Hematopoietic multipotent progenitor cell treated with erythropoietin and hydrocortisone succinate and interleukin-3 and kit ligand, for 15 days (in vitro differentiated cells): ENCODE results near the gene GLDC.
"Not testable (repeated sequence)": the region's sequence is repeated elsewhere in the genome, so short reads cannot be mapped to it uniquely, and the experiment has no call there.

Experiments
- DNase-seq: peaks from one replicate; pipeline ENCODE4 v3.0.0-alpha.2; 2015; ENCODE audit warnings: low spot score

GLDC gene

DNA sequence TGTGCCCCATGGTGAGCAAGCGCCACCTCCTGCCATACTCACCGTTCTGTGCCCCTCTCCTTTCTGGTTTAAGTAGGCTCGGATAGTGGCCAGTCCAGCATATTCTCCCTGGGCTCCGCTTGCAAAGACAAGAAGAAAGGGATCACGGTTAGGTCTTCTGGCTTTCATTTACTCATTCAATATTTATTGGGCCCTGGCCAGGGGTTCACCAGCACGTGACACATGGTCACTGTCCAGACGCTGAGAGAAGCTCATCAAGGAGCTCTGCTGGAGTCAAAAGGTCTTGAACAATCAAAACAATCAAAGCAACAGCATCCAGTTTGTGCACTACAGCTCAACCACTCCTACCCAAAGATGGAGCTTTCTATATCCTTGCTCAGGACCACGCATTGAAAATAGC is 80.2 kb downstream of the GLDC start:
- no peak for DNase-seq

DNA sequence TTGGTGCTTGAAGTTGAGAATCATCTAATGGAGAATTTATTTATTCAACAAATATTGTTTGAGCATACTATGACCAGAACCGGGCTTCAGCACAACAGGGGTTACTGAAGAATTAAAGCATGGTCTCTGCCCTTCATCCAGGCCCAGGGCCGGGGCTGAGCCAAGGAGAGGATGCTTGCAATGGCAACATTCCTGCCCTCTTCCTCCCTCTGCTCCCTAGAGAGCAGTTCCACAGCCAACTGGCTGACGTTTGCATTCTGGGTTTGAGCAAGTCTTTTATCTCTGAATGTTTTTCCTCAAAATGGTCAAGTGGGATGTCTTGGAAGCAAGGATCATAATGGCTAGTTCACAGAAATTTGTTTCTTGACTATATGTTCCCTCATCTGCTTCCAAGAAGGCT is 80.7 kb downstream of the GLDC start:
- no peak for DNase-seq

- DNase-seq: no peak
Measured at GRCh38 chr9:6564360-6564759, 81.2 kb downstream of the GLDC start.

DNA sequence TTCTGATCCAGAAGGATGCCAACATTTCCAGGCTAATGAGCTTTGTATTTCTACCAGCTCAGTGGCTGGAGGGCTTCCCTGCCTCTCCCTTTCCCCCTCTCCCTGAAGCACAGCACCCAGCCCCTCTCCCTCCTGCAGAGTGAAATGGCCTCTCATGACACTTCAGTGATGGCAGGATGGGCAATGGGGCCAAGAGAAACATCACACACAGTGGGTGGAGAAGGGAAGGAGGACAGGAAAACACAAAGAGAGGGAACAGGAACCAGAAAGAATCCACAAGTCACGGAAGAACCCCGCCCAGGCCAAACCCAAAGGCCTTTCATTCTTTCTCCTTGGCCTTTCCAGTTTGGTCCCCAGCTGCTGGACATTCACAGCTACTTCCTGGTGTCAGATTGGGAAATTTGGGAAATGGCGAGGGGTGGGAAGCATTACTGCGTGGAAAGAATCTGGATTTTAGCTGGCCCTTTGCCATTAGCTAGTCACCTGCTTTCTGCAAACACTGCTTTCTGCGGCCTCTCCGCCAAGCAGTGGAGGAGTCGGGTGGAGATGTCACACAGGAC is 82.6 kb downstream of the GLDC start:
- DNase-seq: no peak

DNA sequence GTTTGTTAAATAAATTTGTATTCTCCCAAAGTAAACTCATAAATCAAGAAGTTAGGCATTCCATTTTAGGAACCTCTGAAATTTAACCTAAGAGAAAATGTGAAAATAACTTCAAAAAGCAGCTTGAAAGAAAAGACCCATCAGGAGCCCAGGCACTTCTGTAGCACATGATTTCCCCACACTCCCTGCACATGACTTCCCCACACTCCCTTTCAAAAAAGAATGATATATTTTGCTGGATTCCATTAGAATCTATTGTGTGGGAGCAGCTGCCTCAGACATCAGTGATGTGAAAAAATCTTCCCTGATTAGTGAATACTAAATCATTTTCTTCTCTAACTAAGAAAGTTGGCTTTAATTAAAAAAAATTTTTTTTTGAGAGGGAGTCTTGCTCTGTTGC is 83.3 kb downstream of the GLDC start:
- no peak for DNase-seq

DNA sequence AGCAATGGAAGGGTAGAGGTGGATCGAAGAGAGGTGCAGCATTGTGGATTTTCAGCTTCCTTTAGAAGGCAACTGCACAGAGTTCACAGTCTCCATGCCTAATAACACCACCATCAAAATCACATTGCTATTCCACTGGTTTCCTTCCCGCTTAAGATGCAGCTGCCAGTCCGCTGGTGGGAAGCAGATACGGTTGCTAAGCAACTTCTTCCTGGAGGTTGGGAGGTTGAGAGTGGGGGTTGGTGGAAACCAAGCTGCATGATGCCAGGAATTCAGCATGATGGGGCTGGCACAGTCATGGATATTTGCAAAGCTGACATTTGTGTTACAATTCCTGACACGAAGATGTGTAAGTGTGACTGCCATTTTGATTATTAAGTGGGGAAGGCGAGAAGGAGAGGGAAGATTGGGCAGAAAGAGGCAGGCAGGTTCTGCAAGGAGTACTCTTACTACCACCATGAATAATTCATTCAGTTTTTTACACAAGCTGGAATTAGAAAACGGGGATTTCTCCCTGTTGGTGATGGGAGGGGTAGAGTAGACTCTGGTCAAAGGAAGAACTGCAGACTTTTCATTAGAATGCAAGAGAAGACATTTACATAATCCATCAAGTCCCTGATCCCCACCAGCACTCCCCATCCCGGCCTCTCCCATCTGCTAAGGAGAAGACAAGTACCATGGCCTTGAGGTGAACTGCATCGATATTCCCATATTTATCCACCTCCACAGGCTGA is 87.5 kb downstream of the GLDC start:
- DNase-seq: no peak

DNA sequence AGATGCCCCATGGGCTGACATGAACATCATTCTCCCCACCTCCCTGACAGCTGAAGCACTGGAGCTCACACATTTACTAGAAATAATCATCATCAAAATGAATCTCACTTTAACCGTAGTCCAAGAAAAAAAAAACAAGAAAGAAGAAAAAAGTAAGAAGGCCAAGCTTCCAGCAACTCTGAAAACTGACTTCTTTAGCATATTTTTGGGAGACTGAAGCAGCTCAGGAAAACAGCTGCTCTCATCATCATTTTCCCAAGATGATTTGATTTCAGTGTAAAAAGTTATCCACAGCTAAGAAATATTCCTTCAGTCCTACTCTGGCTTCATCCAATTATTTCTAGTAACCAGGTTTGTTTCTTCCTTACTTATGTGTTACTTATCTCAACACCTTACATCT is 91.7 kb downstream of the GLDC start:
- DNase-seq: no peak

- no peak for DNase-seq
Measured at GRCh38 chr9:6552498-6553121, 92.9 kb downstream of the GLDC start.

DNA sequence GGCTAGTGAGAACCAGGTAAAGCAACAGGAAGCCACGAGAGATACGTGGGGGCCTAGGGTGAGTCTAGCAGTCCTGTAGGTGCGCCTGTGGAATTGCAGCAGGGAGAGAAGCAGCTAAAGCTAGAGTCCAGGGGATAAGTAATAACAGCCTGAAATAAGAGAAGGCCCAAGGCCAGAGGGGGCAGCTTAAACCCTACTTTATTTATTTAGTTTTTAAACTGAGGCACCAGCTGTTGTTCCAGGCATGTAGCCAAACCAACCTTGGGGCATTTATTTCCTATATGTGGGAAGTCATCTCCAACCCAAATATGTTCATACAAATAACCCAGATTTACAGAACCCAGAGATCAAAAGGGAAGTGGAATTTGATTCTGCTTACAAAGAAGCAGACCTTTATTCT is 93.5 kb downstream of the GLDC start:
- no peak for DNase-seq

- no peak for DNase-seq
Measured at GRCh38 chr9:6551136-6551535, 94.4 kb downstream of the GLDC start.

GRCh38 chr9:6549106-6549800 is 96.3 kb downstream of the GLDC start:
- DNase-seq: no peak

- DNase-seq: no peak
Measured at GRCh38 chr9:6545017-6545691, 100.4 kb downstream of the GLDC start.

GRCh38 chr9:6543204-6543603 is 102.3 kb downstream of the GLDC start:
- no peak for DNase-seq

DNA sequence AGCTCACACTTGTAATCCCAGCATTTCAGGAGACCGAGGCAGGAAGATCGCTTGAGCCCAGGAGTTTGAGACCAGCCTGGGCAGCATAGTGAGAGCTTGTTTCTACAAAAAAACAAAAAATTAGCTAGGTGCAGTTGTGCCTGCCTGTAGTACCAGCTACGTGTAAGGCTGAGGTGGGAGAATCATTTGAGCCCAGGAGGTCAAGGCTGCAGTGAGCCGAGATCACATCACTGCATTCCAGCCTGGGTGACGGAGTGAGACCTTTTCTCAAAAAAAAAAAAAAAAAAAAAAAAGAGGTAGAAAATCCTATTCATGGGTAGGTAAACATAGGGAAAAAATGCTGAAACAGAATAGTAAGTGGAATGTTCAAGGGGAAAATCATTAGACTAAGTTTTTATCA is 102.9 kb downstream of the GLDC start:
- DNase-seq: not testable (repeated sequence)

DNA sequence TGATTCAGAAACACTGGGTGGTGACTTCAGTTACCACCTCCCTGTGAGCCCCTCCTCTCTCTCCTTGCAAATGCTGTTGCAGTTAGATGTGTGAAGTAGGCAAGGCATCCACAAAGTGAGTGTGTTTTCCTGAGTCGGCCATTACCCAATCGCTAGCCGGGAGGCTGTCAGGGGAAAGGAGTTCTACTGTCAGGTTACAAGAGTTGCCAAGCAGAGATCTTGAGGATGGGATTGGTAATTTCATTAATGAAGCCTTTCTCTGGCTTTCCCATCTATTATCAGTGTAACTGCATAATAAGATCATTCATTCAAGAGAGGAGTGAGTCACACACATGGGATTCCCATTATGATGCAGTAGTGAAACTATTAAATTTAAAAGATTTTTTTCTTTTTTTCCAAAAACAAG is 106.9 kb downstream of the GLDC start:
- no peak for DNase-seq

GRCh38 chr9:6535594-6535993 is 109.9 kb downstream of the GLDC start:
- no peak for DNase-seq

- no peak for DNase-seq
Measured at GRCh38 chr9:6525326-6526045, 120.0 kb downstream of the GLDC start.

DNA sequence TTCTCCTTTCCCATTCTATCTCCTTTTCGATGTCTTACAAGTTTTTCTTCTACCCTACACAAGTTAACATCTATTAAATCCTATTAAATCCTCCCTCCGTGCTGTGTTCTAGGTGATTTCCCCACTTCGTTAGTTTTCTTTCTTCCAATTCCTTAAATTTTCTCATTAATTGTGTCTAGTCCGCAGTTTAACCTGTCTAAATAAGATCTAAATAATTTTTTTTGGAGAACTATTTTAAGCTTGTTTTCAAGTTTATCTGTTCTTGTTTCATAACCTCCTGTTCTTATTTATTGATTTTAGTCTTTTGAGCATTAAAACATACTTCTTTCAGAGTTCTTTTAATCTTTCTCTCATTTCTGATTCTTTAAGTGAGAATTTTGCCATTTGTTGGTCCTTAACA is 123.3 kb downstream of the GLDC start:
- no peak for DNase-seq

GRCh38 chr9:6512085-6512657 is 133.4 kb downstream of the GLDC start:
- DNase-seq: no peak

- no peak for DNase-seq
Measured at GRCh38 chr9:6506571-6506970, 139.0 kb downstream of the GLDC start.

- no peak for DNase-seq
Measured at GRCh38 chr9:6502399-6502798, 143.1 kb downstream of the GLDC start.
